Measurements from ENCODE around the gene FAM170B.

FAM170B gene

GRCh38 chr10:49096890-49097445, 36.9 kb downstream of the FAM170B start:
- no peak for DNase-seq

- no peak for DNase-seq
Observed at GRCh38 chr10:49094646-49095045, 39.2 kb downstream of the FAM170B start.

- no peak for DNase-seq
Observed at GRCh38 chr10:49093922-49094321, 39.9 kb downstream of the FAM170B start.

- no peak for DNase-seq
Observed at GRCh38 chr10:49092477-49092876, 41.3 kb downstream of the FAM170B start.

- no peak for DNase-seq
Observed at GRCh38 chr10:49091450-49092210, 42.2 kb downstream of the FAM170B start.

GRCh38 chr10:49090696-49091380, 43.0 kb downstream of the FAM170B start:
- DNase-seq, result no peak

GRCh38 chr10:49090189-49090575, 43.6 kb downstream of the FAM170B start:
- no peak for DNase-seq

- no peak for DNase-seq
Observed at GRCh38 chr10:49089557-49090188, 44.1 kb downstream of the FAM170B start.

- DNase-seq, result no peak
Observed at GRCh38 chr10:49089152-49089551, 44.7 kb downstream of the FAM170B start.

GRCh38 chr10:49086889-49087288, 46.9 kb downstream of the FAM170B start:
- DNase-seq, result no peak

- no peak for DNase-seq
Observed at GRCh38 chr10:49083261-49083660, 50.6 kb downstream of the FAM170B start.

GRCh38 chr10:49082766-49083165, 51.1 kb downstream of the FAM170B start:
- DNase-seq, result peak in 1 of 2 experiments; percentile 16

- DNase-seq, result no peak
Observed at GRCh38 chr10:49081547-49082275, 52.1 kb downstream of the FAM170B start.

Measured in NCI-H524 (cell line).